Measurements from ENCODE around the gene FER1L5. TPM values are rescaled to one million over a fixed set of nuclear protein-coding genes. Genes with fewer than 3 reads are reported as not detected.

Gene FER1L5
- total RNA-seq, 1 experiment from 2014 or later: 1.2 TPM

DNA sequence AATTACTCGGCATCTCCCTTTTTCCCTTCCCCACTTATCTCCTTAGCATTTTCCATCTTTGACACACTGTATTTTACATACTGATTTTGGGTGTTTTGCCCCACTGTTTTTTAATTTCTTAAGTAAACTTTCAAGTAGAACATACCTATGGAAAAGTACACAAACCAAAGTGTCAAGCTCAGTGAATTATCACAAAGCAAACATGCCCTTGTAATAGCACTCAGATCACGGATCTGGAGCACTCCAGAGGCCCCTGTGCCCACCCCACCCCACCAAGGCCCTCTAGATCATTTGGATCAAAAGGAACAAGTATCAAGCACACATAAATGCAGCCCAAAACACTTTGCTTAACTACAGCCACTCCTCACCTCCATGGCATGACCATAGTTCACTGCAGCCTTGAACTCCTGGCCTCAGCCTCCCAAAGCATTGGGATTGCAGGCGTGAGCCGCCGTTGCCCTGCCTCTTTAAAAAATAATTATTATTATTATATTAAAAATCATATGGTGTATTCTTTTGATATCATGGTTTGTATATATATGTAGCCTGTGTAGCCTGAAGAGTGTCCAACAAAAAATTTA is 38.1 kb downstream of the FER1L5 start:
- no peaks in the 10 kb centered on the region for H3K79me2 ChIP-seq (ENCODE audit: insufficient read depth, low read length)
- no peak overlapping the region for H3K18ac ChIP-seq (ENCODE audit: insufficient read length, low read depth, low read length)
- H3T11ph ChIP-seq (ENCODE audit: low read length): no peak overlapping the region
- Mint-ChIP-seq H3K36me3 (ENCODE audit: insufficient read depth in 1 of 3, low read depth in 3 of 3) (no peaks in the 10 kb centered on the region), H3K9me3 (no peaks in the 10 kb centered on the region), H3K27me3 (ENCODE audit: low read depth) (no peaks in the 10 kb centered on the region; the same call in 1 of the 2 replicates), H3K4me1 (peaks cover 13 to 17% of the 10 kb centered on the region in 2 experiments), H3K27ac (no peak overlapping the region), H3K4me3 (no peak overlapping the region)
- H2BK5ac ChIP-seq (ENCODE audit: insufficient read length, low read length): no peak overlapping the region
- H3K9ac ChIP-seq (ENCODE audit: extremely low read depth, insufficient read length, low read length): no peak overlapping the region
- no peak overlapping the region for H3K56ac ChIP-seq (ENCODE audit: insufficient read length, low read depth, low read length)
- H2BK12ac ChIP-seq (ENCODE audit: insufficient read length, low read depth, low read length): no peak overlapping the region
- DNase-seq: no peak
- no CpG with 5 or more reads among the region's 5 CpGs for WGBS (ENCODE audit: extremely low coverage, insufficient read length, low lambda C conversion rate)
- H4K5ac ChIP-seq (ENCODE audit: insufficient read length, low read depth, low read length): no peak overlapping the region
- H3K79me1 ChIP-seq (ENCODE audit: insufficient read depth, low read depth, low read length, poor library complexity, severe bottlenecking): no peaks in the 10 kb centered on the region
- no peak overlapping the region for H3K4me2 ChIP-seq (ENCODE audit: insufficient read depth, insufficient read length, low read length)
- H2BK15ac ChIP-seq (ENCODE audit: low read depth, low read length): no peak overlapping the region
- H2BK120ac ChIP-seq (ENCODE audit: low read depth, low read length, poor library complexity, severe bottlenecking): peak overlapping the region; percentile 82
- no peak overlapping the region for H3K27ac ChIP-seq (ENCODE audit: insufficient read length, low read depth, low read length)
- no peak overlapping the region for H4K91ac ChIP-seq (ENCODE audit: insufficient read length, low read depth, low read length)
- H3K4me1 ChIP-seq (ENCODE audit: insufficient read depth, low read length): no peaks in the 10 kb centered on the region
- H3K14ac ChIP-seq (ENCODE audit: insufficient read depth, low read length): no peak overlapping the region
- H4K20me1 ChIP-seq (ENCODE audit: control insufficient read depth, insufficient read depth, insufficient read length): no peaks in the 10 kb centered on the region
- H4K8ac ChIP-seq (replicated peaks; ENCODE audit: insufficient read length, low read depth, low read length): no peak overlapping the region
- H2BK20ac ChIP-seq (ENCODE audit: low read depth, low read length, poor library complexity, severe bottlenecking): no peak overlapping the region
- no peak overlapping the region for H2AK5ac ChIP-seq (ENCODE audit: insufficient read length, low read length)
- no peaks in the 10 kb centered on the region for H3K9me3 ChIP-seq (ENCODE audit: control insufficient read depth, low read depth, low read length)
- no peaks in the 10 kb centered on the region for H3K27me3 ChIP-seq (ENCODE audit: insufficient read depth, low read length)
- H3K23ac ChIP-seq (ENCODE audit: insufficient read length, low read depth, low read length): no peak overlapping the region
- no peak overlapping the region for H2AFZ ChIP-seq (ENCODE audit: low read length)
- H3K4ac ChIP-seq (ENCODE audit: low read depth, low read length): no peak overlapping the region
- H3K23me2 ChIP-seq (ENCODE audit: insufficient read length, low read depth, low read length, poor library complexity, severe bottlenecking): no peaks in the 10 kb centered on the region
- TF ChIP-seq, protein P1, sequence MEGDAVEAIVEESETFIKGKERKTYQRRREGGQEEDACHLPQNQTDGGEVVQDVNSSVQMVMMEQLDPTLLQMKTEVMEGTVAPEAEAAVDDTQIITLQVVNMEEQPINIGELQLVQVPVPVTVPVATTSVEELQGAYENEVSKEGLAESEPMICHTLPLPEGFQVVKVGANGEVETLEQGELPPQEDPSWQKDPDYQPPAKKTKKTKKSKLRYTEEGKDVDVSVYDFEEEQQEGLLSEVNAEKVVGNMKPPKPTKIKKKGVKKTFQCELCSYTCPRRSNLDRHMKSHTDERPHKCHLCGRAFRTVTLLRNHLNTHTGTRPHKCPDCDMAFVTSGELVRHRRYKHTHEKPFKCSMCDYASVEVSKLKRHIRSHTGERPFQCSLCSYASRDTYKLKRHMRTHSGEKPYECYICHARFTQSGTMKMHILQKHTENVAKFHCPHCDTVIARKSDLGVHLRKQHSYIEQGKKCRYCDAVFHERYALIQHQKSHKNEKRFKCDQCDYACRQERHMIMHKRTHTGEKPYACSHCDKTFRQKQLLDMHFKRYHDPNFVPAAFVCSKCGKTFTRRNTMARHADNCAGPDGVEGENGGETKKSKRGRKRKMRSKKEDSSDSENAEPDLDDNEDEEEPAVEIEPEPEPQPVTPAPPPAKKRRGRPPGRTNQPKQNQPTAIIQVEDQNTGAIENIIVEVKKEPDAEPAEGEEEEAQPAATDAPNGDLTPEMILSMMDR (conservative IDR thresholded peaks at IDR 0.05): no peak
